GM12873 (cell line): ENCODE data around the gene HACD1.

ENCODE experiments used
- TF ChIP-seq, protein P1 (sequence below): IDR thresholded peaks from 2 replicates; pipeline ENCODE4 v1.5.1; 2012; ENCODE audit warnings: low read depth, mild to moderate bottlenecking, moderate library complexity, low read length, control low read depth; ENCODE audit not compliant: insufficient read depth; ENCODE audit errors: missing control alignments

The HACD1 gene

DNA sequence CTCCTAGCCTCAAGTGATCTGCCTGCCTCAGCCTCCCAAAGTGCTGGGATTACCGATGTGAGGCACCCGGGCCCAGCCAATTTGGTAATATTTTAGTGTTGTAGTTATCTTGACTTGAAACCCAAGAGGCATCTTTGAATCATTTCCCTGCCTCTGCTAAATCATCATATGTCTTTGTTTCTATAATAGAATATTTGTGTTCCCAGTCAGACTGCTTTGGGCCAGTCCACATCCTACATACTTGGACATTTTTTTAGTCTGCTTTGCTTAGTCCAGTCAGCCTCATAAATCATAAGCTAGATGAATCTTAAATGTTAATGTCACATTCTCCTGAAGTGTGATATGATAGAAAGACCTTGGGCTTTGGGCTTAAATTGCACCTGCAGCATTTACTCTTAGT is 32.7 kb upstream of the HACD1 start:
- TF ChIP-seq, protein P1, sequence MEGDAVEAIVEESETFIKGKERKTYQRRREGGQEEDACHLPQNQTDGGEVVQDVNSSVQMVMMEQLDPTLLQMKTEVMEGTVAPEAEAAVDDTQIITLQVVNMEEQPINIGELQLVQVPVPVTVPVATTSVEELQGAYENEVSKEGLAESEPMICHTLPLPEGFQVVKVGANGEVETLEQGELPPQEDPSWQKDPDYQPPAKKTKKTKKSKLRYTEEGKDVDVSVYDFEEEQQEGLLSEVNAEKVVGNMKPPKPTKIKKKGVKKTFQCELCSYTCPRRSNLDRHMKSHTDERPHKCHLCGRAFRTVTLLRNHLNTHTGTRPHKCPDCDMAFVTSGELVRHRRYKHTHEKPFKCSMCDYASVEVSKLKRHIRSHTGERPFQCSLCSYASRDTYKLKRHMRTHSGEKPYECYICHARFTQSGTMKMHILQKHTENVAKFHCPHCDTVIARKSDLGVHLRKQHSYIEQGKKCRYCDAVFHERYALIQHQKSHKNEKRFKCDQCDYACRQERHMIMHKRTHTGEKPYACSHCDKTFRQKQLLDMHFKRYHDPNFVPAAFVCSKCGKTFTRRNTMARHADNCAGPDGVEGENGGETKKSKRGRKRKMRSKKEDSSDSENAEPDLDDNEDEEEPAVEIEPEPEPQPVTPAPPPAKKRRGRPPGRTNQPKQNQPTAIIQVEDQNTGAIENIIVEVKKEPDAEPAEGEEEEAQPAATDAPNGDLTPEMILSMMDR, result no peak

DNA sequence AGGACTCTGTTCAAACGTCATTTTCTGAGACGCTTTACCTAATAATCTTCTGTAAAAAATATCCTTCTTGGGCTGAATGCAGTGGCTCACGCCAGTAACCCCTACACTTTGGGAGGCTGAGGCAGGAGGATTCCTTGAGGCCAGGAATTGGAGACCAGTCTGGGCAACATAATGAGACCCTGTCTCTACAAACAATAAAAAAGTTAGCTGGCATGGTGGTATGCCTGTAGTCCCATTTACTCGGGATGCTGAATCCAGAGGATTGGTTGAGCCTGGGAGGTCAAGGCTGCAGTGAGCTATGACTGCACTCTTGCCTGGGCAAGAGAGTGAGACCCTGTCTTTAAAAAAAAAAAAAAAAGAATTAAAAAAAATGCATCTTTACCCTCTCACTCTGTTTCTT is 31.9 kb upstream of the HACD1 start:
- TF ChIP-seq, protein P1, result no peak

DNA sequence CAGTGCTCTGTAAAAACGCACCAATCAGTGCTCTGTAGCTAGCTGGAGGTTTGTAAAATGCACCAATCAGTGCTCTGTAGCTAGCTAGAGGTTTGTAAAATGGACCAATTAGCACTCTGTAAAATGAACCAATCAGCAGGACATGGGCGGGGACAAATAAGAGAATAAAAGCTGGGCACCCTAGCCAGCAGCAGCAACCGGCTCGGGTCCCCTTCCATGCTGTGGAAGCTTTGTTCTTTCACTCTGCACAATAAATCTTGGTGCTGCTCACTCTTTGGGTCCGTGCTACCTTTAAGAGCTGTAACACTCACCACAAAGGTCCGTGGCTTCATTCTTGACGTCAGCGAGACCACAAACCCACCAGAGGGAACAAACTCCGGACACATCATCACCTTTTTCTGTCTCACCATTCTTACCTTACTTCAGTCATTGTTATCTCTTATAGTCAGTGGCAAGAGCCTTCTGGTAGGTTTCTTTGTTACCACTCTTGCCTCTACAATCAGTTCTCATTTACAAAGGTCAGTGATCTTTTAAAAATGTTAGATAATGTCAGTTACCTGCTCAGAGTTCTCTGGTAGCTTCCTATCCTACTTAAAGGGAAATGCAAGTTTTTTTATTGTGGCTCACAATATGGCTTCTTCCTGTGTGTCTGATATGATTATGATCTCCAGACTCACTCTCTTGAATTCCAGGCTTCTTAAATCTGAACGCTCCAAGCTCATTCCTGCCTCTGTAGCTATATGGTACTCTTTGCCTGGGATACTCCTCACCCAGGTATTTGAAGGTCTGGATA is 31.3 kb upstream of the HACD1 start:
- TF ChIP-seq, protein P1, result no peak

DNA sequence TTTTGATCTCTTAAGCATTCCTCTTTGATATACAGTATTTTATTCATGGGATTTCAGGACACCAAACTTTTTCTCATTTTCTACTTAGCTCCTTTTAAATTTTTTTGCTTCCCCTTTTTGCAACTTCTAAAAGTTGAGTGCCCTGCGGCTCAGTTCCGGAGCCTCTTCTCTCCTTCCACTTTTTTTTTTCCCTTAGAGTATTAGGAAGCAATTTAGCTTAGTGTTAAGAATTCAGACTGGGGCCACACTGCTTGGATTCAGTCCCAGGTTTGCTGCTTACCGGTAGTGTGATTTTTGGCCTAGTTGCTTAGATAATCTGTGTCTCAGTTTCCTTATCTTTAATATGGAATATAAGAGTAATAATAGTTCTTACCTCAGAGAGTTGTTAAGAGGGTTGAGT is 30.2 kb upstream of the HACD1 start:
- TF ChIP-seq, protein P1, result no peak

DNA sequence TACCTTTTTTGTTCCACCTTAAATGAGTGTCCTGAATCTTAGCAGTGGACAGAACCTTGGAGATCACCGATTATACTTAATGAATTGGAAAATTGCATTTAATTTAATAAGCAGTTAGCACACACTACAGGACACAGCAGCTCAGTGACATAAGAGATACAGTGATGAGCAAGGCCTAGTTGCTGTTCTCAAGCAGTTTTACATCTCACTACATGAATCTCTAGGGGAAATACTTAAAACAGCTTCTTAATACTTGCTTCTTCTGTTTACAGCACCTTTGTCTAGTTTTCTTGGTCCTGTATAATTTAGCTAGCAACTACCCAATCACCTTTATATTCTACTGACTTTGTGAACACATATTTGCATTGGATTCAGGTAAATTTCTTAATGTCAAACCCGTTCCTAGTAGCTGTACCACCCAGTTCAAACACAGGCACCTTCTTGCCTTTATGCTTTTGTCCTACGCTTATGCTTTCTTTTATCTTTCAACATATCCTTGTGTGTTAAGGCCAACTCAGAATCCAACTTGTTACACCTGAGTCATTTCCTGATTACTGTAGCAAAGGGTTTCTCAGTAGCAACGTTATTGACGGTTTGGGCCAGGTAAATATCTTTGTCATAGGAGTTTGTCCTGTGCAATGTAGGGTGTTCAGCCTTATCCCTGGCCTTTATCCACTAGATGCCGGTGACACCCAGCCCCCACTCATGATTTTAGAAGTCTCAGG is 28.6 kb upstream of the HACD1 start:
- TF ChIP-seq, protein P1, result no peak

DNA sequence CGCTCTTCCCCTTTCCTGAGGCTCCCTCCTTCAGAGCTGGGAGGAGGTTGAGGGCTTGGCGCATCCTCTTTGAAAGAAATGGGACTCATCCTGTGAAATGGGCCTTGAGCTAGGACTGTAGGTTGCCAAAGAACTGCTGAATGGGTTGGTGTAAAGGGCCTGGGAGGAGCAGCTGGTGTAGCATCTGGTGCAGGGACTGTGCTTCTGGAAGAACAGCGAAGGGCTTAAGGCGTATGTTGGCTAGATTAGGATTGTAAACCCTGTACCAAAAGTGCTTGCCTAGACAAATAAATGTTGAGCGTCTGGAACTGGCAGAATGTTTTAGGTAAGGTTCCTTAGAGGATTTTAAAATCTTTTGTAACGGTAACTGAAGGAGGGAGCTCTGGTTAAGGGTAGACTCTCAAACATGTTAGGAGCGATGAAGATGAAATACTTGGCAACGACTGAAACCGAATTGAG is 27.3 kb upstream of the HACD1 start:
- TF ChIP-seq, protein P1, result no peak

DNA sequence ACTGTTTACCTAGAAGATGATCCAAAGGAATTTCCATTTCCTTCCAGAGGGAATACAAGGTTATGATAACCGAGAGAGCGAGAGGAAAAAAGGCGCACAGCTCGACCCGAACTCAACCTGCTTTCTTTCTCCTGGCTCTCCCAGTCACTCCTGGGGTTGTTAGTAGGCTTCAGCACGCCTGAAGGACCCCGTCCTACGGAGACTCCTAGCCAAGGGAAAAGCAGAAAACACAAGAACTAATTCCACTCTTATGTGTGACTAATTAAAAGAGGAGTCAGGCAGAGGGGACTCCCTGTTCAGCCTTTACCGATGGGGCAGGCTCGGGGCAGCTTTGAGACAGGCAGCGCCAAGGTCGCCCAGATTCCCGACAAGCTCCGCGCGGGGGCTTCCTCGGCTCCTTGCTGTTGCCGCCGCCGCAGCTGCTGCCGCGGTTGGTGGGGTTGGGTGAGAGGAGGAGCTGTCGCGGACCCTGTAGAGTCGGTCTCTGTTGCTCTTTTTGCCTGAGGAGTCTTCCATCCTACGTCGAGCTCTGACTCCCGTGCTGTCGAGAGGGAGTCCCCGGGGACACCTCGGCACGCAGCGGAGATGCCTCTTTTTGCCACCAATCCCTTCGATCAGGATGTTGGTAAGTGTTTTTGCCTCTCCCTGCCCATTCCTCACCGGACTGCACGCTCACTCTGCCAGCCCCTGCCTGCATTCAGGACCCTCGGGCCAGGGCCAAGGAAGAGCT is 26.7 kb upstream of the HACD1 start, which contains the start of gene STAM:
TSS of gene STAM (plus strand) at position 397 of the 730 bp plus-strand sequence. CDS start at position 586, 189 bp downstream.
- TF ChIP-seq, protein P1, result no peak
